Keratinocyte (primary cell): ENCODE results near the gene APP.

ENCODE experiments used
- EZH2 ChIP-seq: IDR thresholded peaks from one replicate; pipeline ENCODE4 v1.6.1; 2012; ENCODE audit warnings: inconsistent platforms, mild to moderate bottlenecking, low read length, moderate library complexity
- TF ChIP-seq, protein P1 (sequence below), 3 experiments: IDR thresholded peaks in 1 of 3; conservative IDR thresholded peaks in 1 of 3; optimal IDR thresholded peaks in 1 of 3; 2 replicates in 2 of 3; 3 replicates in 1 of 3; pipeline versions ENCODE3 to v1.5.1; 2011; ENCODE audit warnings: low read length in 3 of 3, mild to moderate bottlenecking in 3 of 3, moderate library complexity in 2 of 3, control low read depth in 1 of 3, inconsistent platforms in 1 of 3; ENCODE audit not compliant: insufficient read depth in 2 of 3; ENCODE audit errors: extremely low read depth in 1 of 3

DNA sequence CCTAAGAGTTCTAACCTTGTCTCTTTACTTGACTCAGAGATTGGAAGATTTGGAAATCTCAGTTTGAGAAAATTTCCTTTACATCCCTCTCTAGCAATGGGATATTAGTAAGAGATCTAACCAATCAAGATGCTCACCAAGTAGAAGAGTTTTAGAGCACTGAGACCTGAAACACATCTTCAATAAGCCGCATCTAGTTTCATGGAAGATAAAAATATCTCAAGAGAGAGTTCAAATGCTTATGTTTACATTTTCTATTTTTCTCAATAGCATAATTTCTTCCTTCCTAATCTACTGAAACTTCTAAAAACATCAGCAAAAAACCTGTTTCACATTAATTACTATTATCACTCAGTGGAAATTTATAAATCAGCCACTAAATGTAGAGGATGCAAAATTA, 165.1 kb downstream of the APP start:
- TF ChIP-seq, protein P1, sequence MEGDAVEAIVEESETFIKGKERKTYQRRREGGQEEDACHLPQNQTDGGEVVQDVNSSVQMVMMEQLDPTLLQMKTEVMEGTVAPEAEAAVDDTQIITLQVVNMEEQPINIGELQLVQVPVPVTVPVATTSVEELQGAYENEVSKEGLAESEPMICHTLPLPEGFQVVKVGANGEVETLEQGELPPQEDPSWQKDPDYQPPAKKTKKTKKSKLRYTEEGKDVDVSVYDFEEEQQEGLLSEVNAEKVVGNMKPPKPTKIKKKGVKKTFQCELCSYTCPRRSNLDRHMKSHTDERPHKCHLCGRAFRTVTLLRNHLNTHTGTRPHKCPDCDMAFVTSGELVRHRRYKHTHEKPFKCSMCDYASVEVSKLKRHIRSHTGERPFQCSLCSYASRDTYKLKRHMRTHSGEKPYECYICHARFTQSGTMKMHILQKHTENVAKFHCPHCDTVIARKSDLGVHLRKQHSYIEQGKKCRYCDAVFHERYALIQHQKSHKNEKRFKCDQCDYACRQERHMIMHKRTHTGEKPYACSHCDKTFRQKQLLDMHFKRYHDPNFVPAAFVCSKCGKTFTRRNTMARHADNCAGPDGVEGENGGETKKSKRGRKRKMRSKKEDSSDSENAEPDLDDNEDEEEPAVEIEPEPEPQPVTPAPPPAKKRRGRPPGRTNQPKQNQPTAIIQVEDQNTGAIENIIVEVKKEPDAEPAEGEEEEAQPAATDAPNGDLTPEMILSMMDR (optimal IDR thresholded peaks at IDR 0.05 in 1 of 3, IDR thresholded peaks at IDR 0.05 in 1 of 3, conservative IDR thresholded peaks at IDR 0.05 in 1 of 3; ENCODE audit: extremely low read depth in 1 of 3, insufficient read depth in 2 of 3, low read length in 3 of 3): no peak
- TF ChIP-seq EZH2: no peak
